Prostate gland (tissue), 2 donors: ENCODE results near the gene NFKBIL1. TPM values are rescaled to one million over a fixed set of nuclear protein-coding genes. Genes with fewer than 3 reads are reported as not detected.
"Not testable (repeated sequence)": the region's sequence is repeated elsewhere in the genome, so short reads cannot be mapped to it uniquely, and the experiment has no call there.

Source experiments
- DNase-seq: peaks from one replicate; pipeline ENCODE4 v3.0.0-alpha.2; 2019; ENCODE audit warnings: low spot score
- H3K27ac ChIP-seq, 2 donors: fragments of 200-600 bp; sonication (generic); 2 replicates each; pipeline ENCODE4 v1.5.1; 2017 to 2019
- H3K27me3 ChIP-seq: fragments of 200-600 bp; sonication (generic); replicated peaks from 2 replicates; pipeline ENCODE4 v1.5.1; 2019; ENCODE audit not compliant: insufficient read depth
- H3K36me3 ChIP-seq, 2 donors: fragments of 200-600 bp; sonication (generic); 1 replicate in 1 of 2; 2 replicates in 1 of 2; pipeline versions ENCODE4 v1.5.1 to v1.8.1; 2017 to 2019
- H3K4me1 ChIP-seq: fragments of 200-600 bp; sonication (generic); replicated peaks from 2 replicates; pipeline ENCODE4 v1.5.1; 2019
- H3K4me3 ChIP-seq, 2 donors: fragments of 200-600 bp; sonication (generic); 2 replicates each; pipeline ENCODE4 v1.5.1; 2017 to 2019
- H3K9me3 ChIP-seq: fragments of 200-600 bp; sonication (generic); 2 replicates; pipeline ENCODE4 v1.5.1; 2017
- CTCF ChIP-seq, 4 experiments: fragments of 200-600 bp in 2 of 4; fragments of 450-650 bp in 2 of 4; sonication (generic) in 2 of 4; IDR thresholded peaks; 1 replicate in 3 of 4; 2 replicates in 1 of 4; pipeline ENCODE4 v1.5.1; 2016 to 2019; ENCODE audit warnings: antibody characterized with exemption in 4 of 4, mild to moderate bottlenecking in 2 of 4, moderate library complexity in 2 of 4
- POLR2A ChIP-seq: fragments of 450-650 bp; IDR thresholded peaks from one replicate; pipeline ENCODE4 v1.6.1; 2016; ENCODE audit warnings: antibody characterized with exemption, mild to moderate bottlenecking
- POLR2AphosphoS5 ChIP-seq: sonication (generic); formaldehyde crosslinking; IDR thresholded peaks from one replicate; pipeline ENCODE4 v1.6.1; 2017; ENCODE audit warnings: antibody characterized with exemption
- WGBS: methylation state at CpG from one replicate; pipeline ENCODE4 v1.1.5; 2018; 5-methylcytosine and 5-hydroxymethylcytosine counted together
- intact Hi-C: fragments of 100-400 bp; cut with DNase I; formaldehyde crosslinking; loops from one replicate; pipeline ENCODE4 v1.14.2; 2022
- total RNA-seq, 2 donors: library from RNA; depleted of rRNA; stranded (reverse); fragments of >200 nt; gene quantifications; one replicate each; pipeline ENCODE4 v1.1.0, GENCODE V29; 2016

NFKBIL1 gene
- total RNA-seq, 2 donors from 2014 or later = 38.0 to 48.7 TPM

DNA sequence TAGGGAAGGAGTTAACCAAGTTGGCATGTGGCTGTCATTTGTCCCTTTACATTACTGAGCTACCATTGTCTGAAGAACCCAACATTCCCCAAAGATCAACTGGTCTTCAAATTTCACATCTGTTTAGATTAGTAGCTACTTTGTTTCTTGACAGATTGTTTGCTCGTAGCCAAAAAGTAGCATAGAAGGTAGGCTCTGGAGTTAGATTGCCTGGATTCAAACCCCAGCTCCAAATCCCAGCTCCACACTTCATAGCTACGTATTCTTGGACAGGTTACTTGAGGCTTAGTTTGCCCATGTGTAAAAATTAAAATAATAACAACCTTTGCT is 1.1 kb downstream of the NFKBIL1 start:
- DNase-seq = no peak
- Histone ChIP-seq H3K4me3 (peak overlapping the region in 1 of 2 donors; percentile 43), H3K36me3 (no peaks in the 10 kb centered on the region), H3K9me3 (no peaks in the 10 kb centered on the region), H3K4me1 (peaks cover 6% of the 10 kb centered on the region), H3K27ac (peak overlapping the region in 1 of 2 donors; percentile 81), H3K27me3 (no peaks in the 10 kb centered on the region)
- 85% methylated on average over 2 of the region's 2 CpGs for WGBS
- TF ChIP-seq POLR2AphosphoS5 = no peak
- TF ChIP-seq CTCF (IDR thresholded peaks at IDR 0.05) = no peak
- TF ChIP-seq POLR2A = no peak
- intact Hi-C loops = no loop called here

DNA sequence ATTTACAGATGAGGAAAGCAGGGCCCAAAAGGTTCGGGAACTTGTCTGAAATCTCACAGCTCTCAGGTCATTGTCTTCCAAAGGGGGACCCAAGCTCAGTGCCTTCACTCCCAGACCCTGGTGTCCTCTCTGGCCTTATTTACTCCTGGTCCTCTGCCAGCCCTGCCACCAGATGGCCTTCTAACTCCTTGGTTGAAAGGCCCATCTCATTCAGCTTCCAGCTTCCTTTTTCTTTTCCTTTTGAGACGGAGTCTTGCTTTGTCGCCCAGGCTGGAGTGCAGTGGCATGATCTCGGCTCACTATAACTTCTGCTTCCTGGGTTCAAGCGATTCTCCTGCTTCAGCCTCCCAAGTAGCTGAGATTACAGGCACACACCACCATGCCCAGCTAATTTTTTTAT is 4.0 kb downstream of the NFKBIL1 start:
- H3K27me3 ChIP-seq, DNase-seq, H3K9me3 ChIP-seq, H3K4me3 ChIP-seq, H3K27ac ChIP-seq, intact Hi-C loops, H3K4me1 ChIP-seq, H3K36me3 ChIP-seq: not testable (repeated sequence)
- 55% methylated on average over 5 of the region's 5 CpGs for WGBS
- peak in 2 of 4 experiments; percentile 38 for TF ChIP-seq CTCF (IDR thresholded peaks at IDR 0.05)

DNA sequence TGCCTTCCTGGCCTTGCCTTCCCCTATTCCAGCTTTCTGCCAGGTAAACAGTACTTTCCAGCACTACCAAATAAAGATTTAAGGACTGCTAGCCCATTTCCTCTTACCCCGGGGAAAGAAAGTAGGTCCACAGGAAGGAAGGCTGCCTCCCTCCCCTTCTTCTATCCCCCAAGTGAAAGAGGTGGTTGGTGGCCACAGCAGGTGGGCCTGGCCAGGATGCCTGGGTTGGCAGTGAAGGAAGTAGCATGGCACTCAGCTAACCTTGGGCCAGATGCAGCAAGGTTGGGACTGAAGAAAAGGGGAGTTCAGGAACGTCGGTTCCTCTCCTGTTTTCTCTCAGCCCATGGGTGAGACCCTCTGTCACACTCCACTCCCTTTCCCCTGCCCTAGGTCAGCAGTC is 8.9 kb downstream of the NFKBIL1 start:
- Histone ChIP-seq H3K4me1 (no peaks in the 10 kb centered on the region), H3K9me3 (no peaks in the 10 kb centered on the region), H3K36me3 (peaks cover 5 to 9% of the 10 kb centered on the region in 2 donors), H3K4me3 (no peak overlapping the region), H3K27ac (no peak overlapping the region), H3K27me3 (no peaks in the 10 kb centered on the region)
- intact Hi-C loops = no loop called here
- WGBS = 68% methylated on average over 3 of the region's 3 CpGs
- TF ChIP-seq CTCF (IDR thresholded peaks at IDR 0.05) (no peak), POLR2A (no peak), POLR2AphosphoS5 (no peak)
- no peak for DNase-seq

- no peaks in the 10 kb centered on the region for H3K27me3 ChIP-seq
- WGBS = 77% methylated on average over 24 of the region's 24 CpGs
- H3K27ac ChIP-seq = no peak overlapping the region
- DNase-seq = no peak
- no peaks in the 10 kb centered on the region for H3K4me1 ChIP-seq
- H3K9me3 ChIP-seq = no peaks in the 10 kb centered on the region
- no peak overlapping the region for H3K4me3 ChIP-seq
- intact Hi-C loops = no loop called here
- TF ChIP-seq CTCF (IDR thresholded peaks at IDR 0.05) (no peak), POLR2A (no peak), POLR2AphosphoS5 (no peak)
- H3K36me3 ChIP-seq = peaks cover 5 to 9% of the 10 kb centered on the region in 2 donors
These were observed 10.3 kb downstream of the NFKBIL1 start for GRCh38 chr6:31557443-31558317.

- 90% methylated on average over 8 of the region's 8 CpGs for WGBS
- Histone ChIP-seq H3K27ac (no peak overlapping the region), H3K36me3 (peaks cover 5 to 9% of the 10 kb centered on the region in 2 donors), H3K4me3 (no peak overlapping the region), H3K9me3 (no peaks in the 10 kb centered on the region), H3K4me1 (no peaks in the 10 kb centered on the region), H3K27me3 (no peaks in the 10 kb centered on the region)
- no peak for DNase-seq
- intact Hi-C loops = no loop called here
- no peak for TF ChIP-seq POLR2A
- no peak for TF ChIP-seq POLR2AphosphoS5
- no peak for TF ChIP-seq CTCF (IDR thresholded peaks at IDR 0.05)
These were observed 10.9 kb downstream of the NFKBIL1 start for GRCh38 chr6:31558318-31558625.
